NK-92 (cell line): ENCODE data around the gene MYLIP.
"Not testable (repeated sequence)": the region's sequence is repeated elsewhere in the genome, so short reads cannot be mapped to it uniquely, and the experiment has no call there.

Experiments
- DNase-seq: peaks from one replicate; lab custom pipeline; 2025; ENCODE audit not compliant: unreplicated experiment; lab: John Stamatoyannopoulos, UW

Gene MYLIP

DNA sequence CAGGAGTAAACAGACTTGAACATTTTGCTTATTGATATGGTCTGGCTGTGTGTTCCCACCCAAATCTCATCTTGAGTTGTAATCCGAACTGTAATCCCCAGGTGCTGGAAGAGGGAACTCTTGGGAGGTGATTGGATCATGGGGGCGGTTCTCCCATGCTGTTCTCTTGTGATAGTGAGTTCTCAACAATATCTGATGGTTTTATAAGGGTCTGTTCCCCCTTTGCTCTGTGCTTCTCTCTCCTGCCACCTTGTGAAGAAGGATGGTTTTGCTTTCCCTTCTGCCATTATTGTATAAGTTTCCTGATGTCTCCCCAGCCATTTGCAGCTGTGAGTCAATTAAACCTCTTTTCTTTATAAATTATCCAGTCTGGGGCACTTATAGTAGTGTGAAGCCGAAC lies 40.0 kb downstream of the MYLIP start:
- DNase-seq: no peak

DNA sequence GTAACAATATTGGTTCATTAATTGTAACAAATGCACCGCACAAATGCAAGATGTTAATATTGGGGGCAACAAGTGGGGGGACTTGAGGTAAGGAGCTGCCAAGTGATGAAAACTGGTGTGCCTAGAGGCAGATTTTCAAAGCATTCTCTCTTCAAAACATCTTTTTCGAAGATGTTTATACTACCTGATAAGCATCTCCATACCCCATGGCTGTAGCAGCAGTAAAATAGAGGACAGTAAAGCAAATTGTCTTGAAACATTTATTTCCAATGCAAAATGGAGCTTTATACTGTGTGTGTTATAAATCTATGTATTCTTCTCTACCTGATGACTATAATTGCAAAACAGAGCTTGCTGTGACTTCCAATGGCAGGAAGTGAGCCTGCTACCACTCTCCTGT lies 42.5 kb downstream of the MYLIP start:
- DNase-seq: no peak

DNA sequence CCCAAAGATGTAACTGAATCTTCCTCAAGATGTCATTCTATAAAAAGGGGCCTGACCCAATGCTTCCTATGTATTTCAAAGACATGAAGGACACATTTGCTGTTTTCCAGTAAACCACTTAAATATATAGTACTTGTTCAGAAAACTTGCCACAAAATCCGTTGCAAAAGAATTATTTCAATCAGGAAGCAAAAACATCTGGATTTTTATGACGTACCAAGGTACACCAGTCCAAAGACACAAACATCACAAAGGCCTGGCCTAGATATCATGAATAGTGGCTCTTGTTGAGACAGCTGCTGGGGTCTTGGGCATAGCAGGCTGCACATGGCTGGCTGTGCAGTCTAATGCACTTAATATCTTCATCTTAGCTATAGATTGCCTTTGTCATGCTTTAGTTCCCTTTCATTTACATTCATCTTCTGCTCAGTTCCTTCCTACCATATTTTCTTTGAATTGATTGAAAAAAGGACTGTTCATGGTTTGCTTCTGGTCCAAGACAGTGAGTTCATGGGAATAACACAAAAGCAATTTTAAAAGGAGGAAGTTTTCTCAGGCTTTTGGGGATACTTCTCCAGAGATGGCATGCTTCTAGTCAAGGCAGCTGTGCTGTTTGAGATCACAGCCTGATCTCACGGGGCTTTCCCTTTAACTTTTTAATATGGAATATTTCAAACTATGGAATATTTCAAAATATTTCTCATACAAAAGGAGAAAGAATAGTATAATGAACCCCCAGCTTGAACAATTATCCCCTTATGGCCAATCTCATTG lies 44.5 kb downstream of the MYLIP start:
- no peak for DNase-seq

DNA sequence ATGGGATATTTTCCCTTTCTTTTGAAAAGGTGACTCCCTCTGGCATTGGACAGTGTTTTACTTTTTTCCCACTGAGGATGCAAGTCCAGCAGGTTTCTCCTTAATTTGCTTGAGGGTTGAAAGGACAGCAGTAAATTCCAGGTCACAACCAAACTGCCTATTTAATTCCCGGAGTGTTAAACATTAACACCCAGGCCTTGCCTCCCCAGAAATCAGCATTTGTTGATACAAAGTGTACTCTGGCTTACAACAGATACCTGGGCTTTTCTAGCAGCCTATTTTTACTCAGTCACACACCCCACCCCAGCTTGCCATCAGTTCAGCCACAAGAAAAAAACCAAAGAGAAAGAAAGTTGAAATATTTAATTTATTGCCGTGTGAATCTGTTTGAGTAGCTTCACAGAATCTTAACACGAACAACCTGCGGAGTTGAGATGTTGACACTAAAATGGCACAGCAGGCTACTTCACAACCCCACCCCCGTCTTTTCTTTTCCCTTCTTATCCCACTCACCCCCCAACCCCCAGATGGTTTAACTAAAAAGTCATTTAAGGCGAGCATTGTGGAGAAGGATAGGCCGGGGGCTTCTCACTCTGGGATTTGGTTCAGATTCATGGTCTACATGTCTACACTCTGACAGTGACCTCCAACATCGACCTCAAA lies 45.7 kb downstream of the MYLIP start:
- DNase-seq: no peak

- not testable (repeated sequence) for DNase-seq
Observed at GRCh38 chr6:16176600-16176999, 47.7 kb downstream of the MYLIP start.

GRCh38 chr6:16177881-16178280 lies 49.0 kb downstream of the MYLIP start:
- DNase-seq: no peak

DNA sequence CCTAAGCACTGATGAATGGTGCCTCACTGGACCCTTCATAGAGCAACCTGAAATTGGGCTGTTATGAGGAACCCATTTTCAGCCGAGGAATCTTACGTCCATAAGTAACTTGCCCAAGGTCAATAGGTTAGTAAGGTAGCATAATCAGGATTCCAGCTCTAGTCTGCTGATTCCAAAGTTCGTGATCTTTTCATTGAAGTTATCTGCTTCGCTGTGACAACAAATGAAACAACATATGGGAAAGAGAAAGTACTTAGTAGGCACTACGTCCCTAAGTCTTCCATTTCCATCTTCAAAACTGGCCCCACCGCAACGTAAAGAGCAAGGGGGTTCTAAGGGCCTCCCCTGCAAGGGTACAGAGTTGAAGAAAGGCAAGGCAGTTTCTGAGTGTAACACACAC lies 49.5 kb downstream of the MYLIP start:
- no peak for DNase-seq

DNA sequence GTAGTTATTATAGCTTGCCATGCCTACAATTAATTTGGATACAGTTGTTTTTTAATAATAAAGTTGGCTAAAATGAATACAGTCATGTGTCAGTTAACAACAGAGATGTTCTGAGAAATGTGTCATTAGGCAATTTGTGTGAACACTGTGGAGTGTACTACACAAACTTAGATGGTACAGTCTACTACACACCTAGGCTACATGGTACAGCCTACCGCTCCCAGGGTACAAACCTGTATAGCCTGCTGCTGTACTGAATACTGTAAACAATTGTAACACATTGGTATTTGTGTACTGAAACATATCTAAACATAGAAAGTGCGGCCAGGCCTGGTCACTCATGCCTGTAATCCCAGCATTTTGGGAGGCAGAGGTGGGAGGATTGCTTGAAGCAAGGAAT lies 50.2 kb downstream of the MYLIP start:
- no peak for DNase-seq

DNA sequence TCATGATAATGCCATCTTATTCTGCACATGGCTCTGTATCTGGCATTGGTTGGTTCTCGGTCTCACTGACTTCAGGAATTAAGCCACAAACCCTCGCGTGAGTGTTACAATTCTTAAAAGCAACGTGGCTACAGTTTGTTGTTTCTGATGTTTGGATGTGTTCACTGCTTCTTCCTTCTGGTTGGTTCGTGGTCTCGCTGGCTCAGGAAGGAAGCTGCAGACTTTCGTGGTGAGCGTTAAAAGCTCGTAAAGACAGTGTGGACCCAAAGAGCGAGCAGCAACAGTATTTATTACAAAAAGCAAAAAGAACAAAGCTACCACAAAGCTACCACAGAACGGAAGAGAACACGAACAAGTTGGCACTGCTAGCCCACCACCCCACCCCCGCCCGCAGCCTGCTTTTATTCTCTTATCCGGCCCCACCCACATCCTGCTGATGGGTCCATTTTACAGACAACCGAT lies 51.1 kb downstream of the MYLIP start:
- DNase-seq: no peak

DNA sequence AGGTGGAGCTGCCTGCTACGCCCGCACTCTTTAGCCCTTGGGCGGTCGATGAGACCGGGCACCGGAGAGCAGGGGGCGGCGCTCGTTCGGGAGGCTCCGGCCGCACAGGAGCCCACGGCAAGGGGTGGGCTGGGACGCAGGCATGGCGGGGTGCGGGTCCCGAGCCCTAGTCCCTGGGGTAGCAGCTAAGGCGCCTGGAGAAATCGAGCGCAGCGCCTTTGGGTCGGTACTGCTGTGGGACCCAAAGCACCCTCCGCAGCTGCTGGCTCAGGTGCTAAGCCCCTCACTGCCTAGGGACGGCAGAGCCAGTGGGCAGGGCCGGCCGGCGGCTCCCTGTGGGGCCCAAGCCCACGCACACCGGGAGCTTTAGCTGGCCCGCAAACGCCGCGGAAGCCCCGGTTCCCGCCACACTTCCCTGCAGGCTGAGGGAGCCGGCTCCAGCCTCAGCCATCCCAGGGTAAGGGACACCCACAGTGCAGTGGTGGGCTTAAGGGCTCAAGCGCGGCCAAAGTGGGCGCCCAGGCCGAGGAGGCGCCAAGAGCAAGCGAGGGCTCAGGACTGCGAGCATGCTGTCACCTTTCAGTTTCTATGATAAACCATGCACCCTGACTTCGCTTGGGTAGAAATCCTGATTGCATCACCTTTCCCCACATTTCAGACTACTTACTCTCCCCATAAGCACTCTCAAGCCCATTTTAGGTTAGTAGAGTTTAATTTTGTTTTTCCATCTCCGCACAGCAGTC lies 52.0 kb downstream of the MYLIP start:
- DNase-seq: no peak

GRCh38 chr6:16181439-16182297 lies 52.8 kb downstream of the MYLIP start:
- no peak for DNase-seq

DNA sequence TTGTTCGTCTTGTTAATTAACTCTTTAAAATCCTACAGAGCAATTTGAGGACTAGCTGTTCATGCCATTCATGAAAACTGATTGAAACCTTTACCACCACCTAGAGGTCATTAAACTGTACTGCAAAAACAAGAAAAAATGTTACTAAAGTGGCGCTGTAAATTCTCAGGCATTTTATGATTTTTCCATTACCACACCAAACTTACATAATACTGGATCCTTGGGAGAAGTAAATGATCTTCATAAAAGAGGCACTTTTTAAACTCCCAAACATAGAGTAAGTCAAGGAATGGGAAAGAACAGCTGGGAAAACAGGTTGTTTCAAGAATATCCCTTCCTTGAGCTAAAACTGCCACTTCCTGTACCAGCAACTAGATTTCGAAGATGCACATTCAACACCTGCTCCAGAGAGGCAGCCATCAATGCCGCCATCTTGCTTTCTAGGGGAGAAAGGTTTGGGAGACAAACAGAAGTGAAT lies 54.3 kb downstream of the MYLIP start:
- no peak for DNase-seq

DNA sequence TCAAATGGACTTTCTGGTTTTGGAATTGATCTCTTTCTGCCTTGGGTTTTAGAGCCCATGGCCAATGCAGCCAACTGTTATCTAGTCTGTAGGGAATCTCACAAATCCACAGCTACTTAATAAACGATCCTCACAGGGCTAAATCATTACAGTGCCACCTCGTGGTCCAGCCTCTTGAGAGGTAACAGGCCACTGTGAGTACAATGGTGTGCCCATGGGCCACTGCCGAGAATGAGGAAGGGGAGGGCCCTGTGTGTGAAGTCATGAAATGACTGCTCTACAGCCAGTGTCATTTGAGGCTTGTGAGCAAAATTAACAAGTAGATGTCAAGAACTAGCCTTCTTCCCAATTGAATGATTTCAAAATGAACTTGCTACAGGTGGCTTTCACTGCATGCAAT lies 55.2 kb downstream of the MYLIP start:
- no peak for DNase-seq

GRCh38 chr6:16184551-16184950 lies 55.7 kb downstream of the MYLIP start:
- DNase-seq: no peak

GRCh38 chr6:16187176-16187575 lies 58.3 kb downstream of the MYLIP start:
- no peak for DNase-seq

DNA sequence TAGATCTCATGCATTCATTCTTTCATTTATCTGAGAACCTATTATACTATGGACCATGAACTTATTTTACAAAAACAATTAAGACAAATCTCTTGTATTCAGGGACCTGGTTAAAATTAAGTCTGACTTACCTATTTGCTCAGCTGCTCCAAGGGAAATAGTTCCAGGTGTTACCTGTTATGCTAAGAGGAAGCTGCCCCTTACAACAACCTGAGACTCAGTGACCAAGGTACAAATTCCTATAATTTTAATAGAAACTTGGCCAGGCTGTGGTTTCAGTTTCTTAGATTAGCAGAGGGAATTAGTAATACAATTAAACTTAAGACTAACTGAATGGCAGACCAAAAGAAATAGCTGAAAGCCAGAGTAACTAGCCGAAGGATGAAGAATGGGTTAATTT lies 61.3 kb downstream of the MYLIP start:
- DNase-seq: no peak

GRCh38 chr6:16196260-16196983 lies 67.5 kb downstream of the MYLIP start:
- DNase-seq: no peak

- DNase-seq: no peak
Observed at GRCh38 chr6:16196984-16197546, 68.2 kb downstream of the MYLIP start.
